Activated T-helper 1 cell treated with anti-CD3 and anti-CD28 coated beads, Interleukin-12 subunit alpha, Interleukin-12 subunit beta, Interleukin-2, Interleukin-4 antibody, amounts not matched to agents 30 ng/mL and 10 ng/mL and 1 ng/mL, durations not matched to agents 14 hours and 24 hours and 36 hours (primary cell): Measurements from ENCODE around the gene FOXP1. TPM values are rescaled to one million over a fixed set of nuclear protein-coding genes. Genes with fewer than 3 reads are reported as not detected.
A peak's percentile ranks its signal among the peaks of the same experiment; 100 is the strongest.

Source experiments
- DNase-seq: peaks from one replicate; pipeline ENCODE4 v3.0.0; 2021; ENCODE audit warnings: low spot score
- H3K27ac Mint-ChIP-seq: one replicate; pipeline ENCODE4 v1.8.0; 2021; ENCODE audit warnings: mild to moderate bottlenecking, mixed read lengths
- H3K27me3 Mint-ChIP-seq: one replicate; pipeline ENCODE4 v1.8.0; 2022; ENCODE audit warnings: mild to moderate bottlenecking, moderate library complexity, mixed read lengths; ENCODE audit not compliant: insufficient read depth
- H3K36me3 Mint-ChIP-seq: one replicate; pipeline ENCODE4 v1.8.0; 2021; ENCODE audit warnings: low read depth, mixed read lengths
- H3K4me1 Mint-ChIP-seq: one replicate; pipeline ENCODE4 v1.8.0; 2021; ENCODE audit warnings: low read depth, mixed read lengths
- H3K4me3 Mint-ChIP-seq: one replicate; pipeline ENCODE4 v1.8.0; 2021; ENCODE audit warnings: mild to moderate bottlenecking, moderate library complexity, mixed read lengths
- H3K9me3 Mint-ChIP-seq: one replicate; pipeline ENCODE4 v1.8.0; 2021; ENCODE audit warnings: mixed read lengths
- intact Hi-C: fragments of 100-400 bp; cut with micrococcal nuclease; formaldehyde crosslinking; loops from one replicate; pipeline ENCODE4 v1.15.1; 2024
- total RNA-seq: library from RNA; stranded (reverse); gene quantifications from 2 replicates; pipeline ENCODE4 v1.2.3, GENCODE V29; 2022

FOXP1 gene
- total RNA-seq, 1 donor from 2014 or later = 97.6 TPM

- Mint-ChIP-seq H3K27me3 (peaks cover 25% of the 10 kb centered on the region), H3K36me3 (peaks cover 3% of the 10 kb centered on the region), H3K9me3 (no peaks in the 10 kb centered on the region), H3K4me3 (no peak overlapping the region), H3K4me1 (peaks cover 17% of the 10 kb centered on the region), H3K27ac (no peak overlapping the region)
- DNase-seq = no peak
- intact Hi-C loops = no loop called here
Observed at GRCh38 chr3:71376911-71377310, 206.6 kb downstream of the FOXP1 start.

DNA sequence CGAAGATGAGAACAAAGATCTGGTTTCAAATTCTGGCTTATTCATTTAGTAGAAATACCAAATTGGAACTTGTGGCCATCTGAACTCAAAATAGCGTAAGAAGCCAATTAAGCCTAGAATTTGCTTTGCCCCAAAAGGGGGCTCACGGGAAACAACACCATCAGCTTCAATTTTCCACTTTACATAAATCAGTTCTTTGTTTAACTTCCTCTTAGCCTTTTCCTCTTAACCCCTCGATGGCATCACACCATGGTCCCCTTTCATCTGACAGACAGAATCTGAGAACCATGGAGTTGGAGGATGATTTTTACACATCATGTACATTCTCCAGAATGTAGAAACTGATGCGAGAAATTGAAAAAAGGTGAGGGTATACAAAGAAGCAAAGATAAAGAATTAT is 207.0 kb downstream of the FOXP1 start:
- H3K27me3 Mint-ChIP-seq = peaks cover 29% of the 10 kb centered on the region
- intact Hi-C loops = no loop called here
- H3K4me1 Mint-ChIP-seq = peaks cover 17% of the 10 kb centered on the region
- no peaks in the 10 kb centered on the region for H3K9me3 Mint-ChIP-seq
- no peak overlapping the region for H3K27ac Mint-ChIP-seq
- no peak overlapping the region for H3K4me3 Mint-ChIP-seq
- DNase-seq = no peak
- H3K36me3 Mint-ChIP-seq = peaks cover 3% of the 10 kb centered on the region

GRCh38 chr3:71374582-71374981 is 208.9 kb downstream of the FOXP1 start:
- H3K4me3 Mint-ChIP-seq = no peak overlapping the region
- no peak overlapping the region for H3K27ac Mint-ChIP-seq
- intact Hi-C loops = no loop called here
- no peak for DNase-seq
- peaks cover 34% of the 10 kb centered on the region for H3K27me3 Mint-ChIP-seq
- no peaks in the 10 kb centered on the region for H3K9me3 Mint-ChIP-seq
- peaks cover 3% of the 10 kb centered on the region for H3K36me3 Mint-ChIP-seq
- H3K4me1 Mint-ChIP-seq = peaks cover 10% of the 10 kb centered on the region

DNA sequence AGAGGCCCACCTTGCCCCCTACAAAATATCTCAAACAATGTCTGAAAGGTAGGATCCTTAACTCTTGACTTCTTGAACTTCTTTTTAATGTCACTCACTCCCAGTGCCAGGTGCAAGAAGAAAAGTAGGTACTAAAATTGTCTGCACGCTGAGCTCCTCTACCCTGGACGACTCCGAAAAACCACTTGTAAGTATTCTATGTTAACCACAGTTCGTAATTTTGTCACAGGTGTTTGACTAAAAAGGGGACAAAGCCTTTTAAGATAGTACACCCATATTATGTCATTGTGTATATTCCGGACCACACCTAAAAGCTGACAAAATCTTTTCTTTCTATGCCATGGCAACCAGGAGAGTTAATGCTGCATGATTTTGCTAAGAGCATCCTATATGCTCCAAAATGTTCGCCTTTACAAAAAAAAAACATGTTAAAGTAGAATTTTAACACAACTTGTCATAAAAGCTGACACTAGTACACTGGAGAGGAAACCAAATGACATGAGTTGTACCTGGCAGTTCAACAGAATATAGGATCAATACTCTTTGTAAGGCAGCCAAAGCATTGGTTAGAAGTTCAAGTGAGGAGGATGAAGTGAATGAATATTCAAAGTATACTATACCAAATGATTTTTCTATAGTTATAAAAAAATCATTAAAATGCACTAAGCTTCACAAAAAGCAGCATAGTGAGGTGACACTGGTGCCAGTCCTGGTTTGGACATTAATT is 210.5 kb downstream of the FOXP1 start:
- Mint-ChIP-seq H3K4me1 (peaks cover 10% of the 10 kb centered on the region), H3K4me3 (no peak overlapping the region), H3K27ac (no peak overlapping the region), H3K27me3 (peaks cover 41% of the 10 kb centered on the region), H3K36me3 (peaks cover 3% of the 10 kb centered on the region), H3K9me3 (no peaks in the 10 kb centered on the region)
- no peak for DNase-seq
- intact Hi-C loops = no loop called here

- Mint-ChIP-seq H3K4me1 (peaks cover 10% of the 10 kb centered on the region), H3K36me3 (peaks cover 3% of the 10 kb centered on the region), H3K9me3 (no peaks in the 10 kb centered on the region), H3K27ac (no peak overlapping the region), H3K4me3 (no peak overlapping the region), H3K27me3 (peaks cover 40% of the 10 kb centered on the region)
- intact Hi-C loops = no loop called here
- DNase-seq = no peak
Observed at GRCh38 chr3:71372241-71372768, 211.2 kb downstream of the FOXP1 start.

DNA sequence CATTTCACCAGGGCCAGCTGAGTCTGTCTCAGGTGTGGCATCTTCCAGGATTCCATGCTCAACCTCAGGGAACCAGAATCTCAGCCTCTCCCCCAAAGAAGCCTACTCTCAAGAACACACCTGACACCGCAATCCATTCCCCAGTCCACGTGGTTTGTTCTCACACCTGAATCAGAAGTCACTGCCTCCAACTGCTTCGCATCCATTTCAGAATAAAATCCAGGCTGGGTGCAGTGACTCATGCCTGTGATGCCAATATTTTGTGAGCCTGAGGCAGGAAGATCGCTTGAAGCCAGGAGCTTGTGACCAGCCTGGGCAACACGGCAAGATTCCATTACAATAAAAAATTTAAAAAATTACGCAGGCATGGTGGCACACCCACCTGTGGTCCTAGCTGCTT is 212.2 kb downstream of the FOXP1 start:
- no peaks in the 10 kb centered on the region for H3K9me3 Mint-ChIP-seq
- DNase-seq = no peak
- peaks cover 10% of the 10 kb centered on the region for H3K4me1 Mint-ChIP-seq
- no peak overlapping the region for H3K27ac Mint-ChIP-seq
- peaks cover 3% of the 10 kb centered on the region for H3K36me3 Mint-ChIP-seq
- no peak overlapping the region for H3K4me3 Mint-ChIP-seq
- H3K27me3 Mint-ChIP-seq = peaks cover 45% of the 10 kb centered on the region
- intact Hi-C loops = no loop called here

GRCh38 chr3:71370467-71370866 is 213.1 kb downstream of the FOXP1 start:
- no peak overlapping the region for H3K27ac Mint-ChIP-seq
- peaks cover 49% of the 10 kb centered on the region for H3K27me3 Mint-ChIP-seq
- no peak for DNase-seq
- H3K4me1 Mint-ChIP-seq = peaks cover 10% of the 10 kb centered on the region
- H3K9me3 Mint-ChIP-seq = no peaks in the 10 kb centered on the region
- intact Hi-C loops = no loop called here
- H3K36me3 Mint-ChIP-seq = no peaks in the 10 kb centered on the region
- H3K4me3 Mint-ChIP-seq = no peak overlapping the region

DNA sequence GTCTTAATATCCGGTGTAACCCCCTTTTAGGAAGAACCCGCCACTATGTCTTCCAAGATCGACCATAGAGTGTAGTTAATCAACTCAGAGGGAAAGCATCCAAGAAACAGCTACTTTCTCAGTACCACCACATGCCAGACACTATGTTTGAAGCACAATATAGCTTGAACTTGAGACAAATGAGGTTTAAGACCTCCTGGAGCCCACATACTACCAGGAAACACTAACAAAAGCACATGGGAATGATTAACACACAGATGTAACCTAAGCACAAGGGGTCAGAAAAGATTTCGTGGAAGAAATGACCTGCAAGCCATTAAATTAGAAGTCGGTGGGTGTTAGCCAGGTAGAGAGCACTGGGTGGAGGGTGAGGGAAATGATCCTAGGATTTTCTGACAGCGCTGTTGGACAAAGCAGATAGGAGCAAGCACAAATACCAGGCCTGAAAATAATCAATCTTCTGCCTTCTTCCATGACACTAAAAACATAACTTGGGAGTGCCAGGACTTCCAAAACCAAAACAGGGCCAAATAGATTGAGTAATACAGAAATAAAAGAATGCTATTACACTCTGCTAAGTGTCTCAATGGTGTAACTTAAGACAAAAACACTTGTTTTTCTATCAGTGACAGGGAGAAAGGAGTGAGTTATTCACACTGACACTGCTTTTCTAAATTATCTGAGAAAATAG is 213.7 kb downstream of the FOXP1 start:
- DNase-seq = no peak
- H3K4me1 Mint-ChIP-seq = peaks cover 10% of the 10 kb centered on the region
- intact Hi-C loops = no loop called here
- H3K27ac Mint-ChIP-seq = no peak overlapping the region
- H3K4me3 Mint-ChIP-seq = no peak overlapping the region
- peaks cover 44% of the 10 kb centered on the region for H3K27me3 Mint-ChIP-seq
- no peaks in the 10 kb centered on the region for H3K36me3 Mint-ChIP-seq
- no peaks in the 10 kb centered on the region for H3K9me3 Mint-ChIP-seq

DNA sequence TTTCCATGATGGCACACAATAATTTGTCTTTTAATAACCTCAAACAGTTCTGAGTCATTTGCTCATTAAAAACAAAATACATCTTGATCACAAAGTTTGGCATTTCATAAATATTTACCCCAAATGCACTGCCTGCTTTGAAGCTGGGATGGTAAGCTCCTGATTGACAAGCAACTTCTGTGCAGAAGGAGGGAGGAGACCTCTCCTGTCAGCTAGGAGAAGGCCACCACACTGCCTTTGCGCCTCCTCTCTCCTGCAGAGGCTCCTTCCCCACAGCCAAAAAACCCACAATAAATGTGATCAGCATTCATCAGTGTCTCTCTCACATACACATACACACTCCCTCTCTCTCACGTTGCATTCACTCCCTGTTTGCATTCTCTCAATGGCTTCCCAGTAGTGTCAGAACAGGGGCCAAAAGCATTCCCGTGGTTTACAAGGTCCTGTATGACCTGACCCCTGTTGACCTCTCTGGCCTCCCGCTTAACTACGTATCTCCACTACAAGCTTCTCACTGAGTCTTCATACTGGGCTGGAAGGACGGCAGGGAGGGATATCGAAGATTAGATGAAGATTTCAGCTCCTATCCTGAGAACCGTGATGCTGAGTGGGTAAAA is 216.4 kb downstream of the FOXP1 start:
- Mint-ChIP-seq H3K4me3 (no peak overlapping the region), H3K4me1 (no peaks in the 10 kb centered on the region), H3K36me3 (no peaks in the 10 kb centered on the region), H3K27me3 (peaks cover 43% of the 10 kb centered on the region), H3K27ac (no peak overlapping the region), H3K9me3 (no peaks in the 10 kb centered on the region)
- no peak for DNase-seq
- intact Hi-C loops = no loop called here

DNA sequence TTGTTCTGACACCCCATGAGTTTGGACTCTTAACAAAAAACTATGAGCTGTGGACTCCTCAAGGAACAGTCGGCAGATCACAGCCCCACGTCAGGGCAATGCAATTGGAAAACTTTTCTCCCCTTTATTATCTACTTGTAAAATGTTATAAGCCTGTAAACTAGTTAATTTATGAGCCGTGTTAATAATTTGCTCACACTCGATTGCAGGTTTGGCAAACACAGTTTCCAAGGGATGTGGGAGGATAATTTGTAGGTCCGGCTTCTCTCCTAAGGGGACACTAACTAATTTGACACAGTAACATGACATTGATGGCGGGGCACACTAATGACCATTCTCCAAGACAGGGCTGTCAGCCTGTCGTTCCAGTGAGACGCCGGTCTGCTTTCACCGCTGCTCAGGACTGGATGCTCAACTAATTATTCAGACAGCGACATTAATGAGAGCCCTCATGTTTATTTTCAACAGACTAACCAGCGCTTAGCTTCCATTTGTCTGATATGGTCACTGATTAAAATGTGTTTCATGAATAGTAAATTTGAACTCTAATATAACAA is 222.1 kb downstream of the FOXP1 start:
- intact Hi-C loops = loop anchor here (2.0 to 5.0 kb wide), 2 partner anchors 53 to 321 kb away; no protein-coding TSS in a partner anchor
- H3K9me3 Mint-ChIP-seq = no peaks in the 10 kb centered on the region
- no peaks in the 10 kb centered on the region for H3K36me3 Mint-ChIP-seq
- no peak overlapping the region for H3K27ac Mint-ChIP-seq
- no peak for DNase-seq
- peaks cover 25% of the 10 kb centered on the region for H3K27me3 Mint-ChIP-seq
- H3K4me3 Mint-ChIP-seq = no peak overlapping the region
- H3K4me1 Mint-ChIP-seq = peaks cover 19% of the 10 kb centered on the region

- H3K4me1 Mint-ChIP-seq = peaks cover 19% of the 10 kb centered on the region
- peaks cover 25% of the 10 kb centered on the region for H3K27me3 Mint-ChIP-seq
- no peak overlapping the region for H3K4me3 Mint-ChIP-seq
- H3K9me3 Mint-ChIP-seq = no peaks in the 10 kb centered on the region
- no peak for DNase-seq
- no peaks in the 10 kb centered on the region for H3K36me3 Mint-ChIP-seq
- intact Hi-C loops = loop anchor here (1.0 to 5.0 kb wide), 9 partner anchors 20 to 349 kb away; no protein-coding TSS in a partner anchor
- H3K27ac Mint-ChIP-seq = peak overlapping the region; percentile 80
Observed at GRCh38 chr3:71360764-71361163, 222.8 kb downstream of the FOXP1 start.

DNA sequence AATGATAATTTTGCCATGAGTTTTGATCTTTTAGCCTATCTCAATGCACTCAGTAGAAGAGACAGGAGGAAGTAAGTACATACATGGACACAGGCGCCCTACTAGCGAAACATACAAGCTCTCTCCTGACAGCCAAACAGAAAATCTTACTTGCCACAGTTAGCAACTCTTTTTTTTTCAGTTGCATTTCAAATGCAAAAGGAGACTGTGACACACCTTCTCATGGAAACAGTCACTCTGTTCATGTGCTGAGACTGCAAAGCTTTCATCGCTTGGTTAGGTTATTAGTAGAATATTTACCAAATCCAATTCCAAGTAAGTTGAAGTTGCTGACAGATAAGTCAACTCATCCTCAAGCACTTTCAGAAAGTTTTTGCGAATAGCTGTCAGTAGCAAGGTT is 223.3 kb downstream of the FOXP1 start:
- intact Hi-C loops = loop anchor here (1.0 to 5.0 kb wide), 9 partner anchors 20 to 349 kb away; no protein-coding TSS in a partner anchor
- no peaks in the 10 kb centered on the region for H3K36me3 Mint-ChIP-seq
- peaks cover 27% of the 10 kb centered on the region for H3K27me3 Mint-ChIP-seq
- H3K4me3 Mint-ChIP-seq = no peak overlapping the region
- peak overlapping the region; percentile 80 for H3K27ac Mint-ChIP-seq
- H3K4me1 Mint-ChIP-seq = peaks cover 19% of the 10 kb centered on the region
- H3K9me3 Mint-ChIP-seq = no peaks in the 10 kb centered on the region
- DNase-seq = no peak
